ENCODE measurements around the gene SPACA9. TPM values are rescaled to one million over a fixed set of nuclear protein-coding genes. Genes with fewer than 3 reads are reported as not detected.

Gene SPACA9
- total and polyA plus RNA-seq, 10 donors, result 1.1 to 5.6 (median 2.5) TPM

DNA sequence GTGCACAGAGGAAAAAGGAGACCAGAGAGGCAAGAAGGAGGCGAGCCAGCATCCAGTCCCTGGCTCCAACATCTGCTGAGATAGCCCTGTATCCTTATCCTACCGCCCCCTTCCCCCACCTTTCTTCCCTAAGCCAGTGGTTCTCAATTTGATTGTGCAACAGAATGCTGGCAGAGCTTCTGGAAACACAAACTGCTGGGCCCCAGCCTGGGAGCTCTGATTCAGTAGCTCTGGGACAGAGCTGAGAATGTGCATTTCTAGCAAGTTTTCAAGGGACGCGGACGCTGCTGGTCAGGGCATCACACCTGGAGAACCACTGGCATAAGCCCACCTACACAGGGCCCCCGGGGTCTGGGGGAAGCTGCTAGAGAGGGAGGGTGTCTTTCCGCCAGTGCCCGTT is 21.7 kb upstream of the SPACA9 start:
- H3K36me3 ChIP-seq, result no peaks in the 10 kb centered on the region
- peaks cover 0 to 6% (median 0%) of the 10 kb centered on the region in 6 donors for H3K4me1 ChIP-seq
- WGBS, 5 donors, result 71 to 79% (median 72%) methylated on average over 7 to 8 of the region's 8 CpGs
- intact Hi-C loops (cut with DNase I; ENCODE audit: low total_unique reads), result no loop called here
- H3K4me3 ChIP-seq, result no peak overlapping the region
- H3K27ac ChIP-seq, result peak overlapping the region in 1 of 8 donors; percentile 11
- peaks cover 0 to 10% (median 0%) of the 10 kb centered on the region in 7 donors for H3K27me3 ChIP-seq (replicated peaks in 1 of 7)
- H3K9me3 ChIP-seq, result no peaks in the 10 kb centered on the region
- TF ChIP-seq, protein P1, sequence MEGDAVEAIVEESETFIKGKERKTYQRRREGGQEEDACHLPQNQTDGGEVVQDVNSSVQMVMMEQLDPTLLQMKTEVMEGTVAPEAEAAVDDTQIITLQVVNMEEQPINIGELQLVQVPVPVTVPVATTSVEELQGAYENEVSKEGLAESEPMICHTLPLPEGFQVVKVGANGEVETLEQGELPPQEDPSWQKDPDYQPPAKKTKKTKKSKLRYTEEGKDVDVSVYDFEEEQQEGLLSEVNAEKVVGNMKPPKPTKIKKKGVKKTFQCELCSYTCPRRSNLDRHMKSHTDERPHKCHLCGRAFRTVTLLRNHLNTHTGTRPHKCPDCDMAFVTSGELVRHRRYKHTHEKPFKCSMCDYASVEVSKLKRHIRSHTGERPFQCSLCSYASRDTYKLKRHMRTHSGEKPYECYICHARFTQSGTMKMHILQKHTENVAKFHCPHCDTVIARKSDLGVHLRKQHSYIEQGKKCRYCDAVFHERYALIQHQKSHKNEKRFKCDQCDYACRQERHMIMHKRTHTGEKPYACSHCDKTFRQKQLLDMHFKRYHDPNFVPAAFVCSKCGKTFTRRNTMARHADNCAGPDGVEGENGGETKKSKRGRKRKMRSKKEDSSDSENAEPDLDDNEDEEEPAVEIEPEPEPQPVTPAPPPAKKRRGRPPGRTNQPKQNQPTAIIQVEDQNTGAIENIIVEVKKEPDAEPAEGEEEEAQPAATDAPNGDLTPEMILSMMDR (IDR thresholded peaks at IDR 0.05 in 8 of 11, conservative IDR thresholded peaks at IDR 0.05 in 3 of 11), result no peak
- TF ChIP-seq POLR2A (IDR thresholded peaks at IDR 0.05), result no peak
- TF ChIP-seq POLR2AphosphoS5 (IDR thresholded peaks at IDR 0.05), result no peak
- DNase-seq, result no peak

DNA sequence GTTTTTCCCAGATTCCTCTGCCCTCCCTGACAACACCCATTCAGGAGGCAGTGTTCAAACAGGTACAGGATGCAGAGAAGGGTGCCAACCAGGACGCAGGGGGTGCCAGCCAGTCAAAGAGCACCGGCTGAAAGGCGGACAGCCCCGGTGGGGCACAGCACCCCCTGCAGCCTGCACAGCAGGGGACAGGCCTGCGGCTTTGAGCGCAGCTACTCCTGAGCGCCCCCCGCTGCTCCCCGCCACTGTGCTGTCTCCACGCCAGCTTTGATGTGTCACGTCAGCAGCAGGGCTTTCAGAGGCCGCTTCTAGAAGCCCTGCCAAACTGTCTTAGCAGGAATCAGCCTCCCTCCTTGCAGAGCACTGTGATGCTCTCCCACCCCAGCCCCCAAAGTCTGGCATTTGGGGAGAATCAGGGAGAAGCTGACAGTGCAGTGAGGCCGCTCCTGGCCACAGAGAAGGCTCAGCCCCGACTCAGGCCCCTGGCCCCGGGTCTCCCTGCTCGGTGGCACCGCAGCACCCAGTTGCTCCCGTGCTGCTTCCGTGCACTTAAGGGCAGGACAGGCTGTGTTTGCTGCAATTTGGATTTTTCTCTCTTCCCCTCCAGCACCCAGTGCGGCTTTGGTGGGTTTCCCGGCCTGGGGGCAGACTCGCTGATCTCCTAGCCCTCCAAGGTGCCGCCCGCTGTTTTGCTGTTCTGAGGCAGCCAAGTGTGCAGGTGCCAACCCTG is 20.9 kb upstream of the SPACA9 start:
- DNase-seq, result no peak
- Histone ChIP-seq H3K4me3 (no peak overlapping the region), H3K4me1 (peaks cover 0 to 6% (median 0%) of the 10 kb centered on the region in 6 donors), H3K27me3 (replicated peaks in 1 of 7) (peaks cover 0 to 10% (median 0%) of the 10 kb centered on the region in 7 donors), H3K9me3 (no peaks in the 10 kb centered on the region), H3K36me3 (no peaks in the 10 kb centered on the region), H3K27ac (peak overlapping the region in 1 of 8 donors; percentile 11)
- WGBS, 5 donors, result 69 to 72% (median 70%) methylated on average over 19 to 24 of the region's 24 CpGs
- TF ChIP-seq POLR2AphosphoS5 (IDR thresholded peaks at IDR 0.05) (no peak), POLR2A (IDR thresholded peaks at IDR 0.05) (no peak)
- TF ChIP-seq, protein P1 (IDR thresholded peaks at IDR 0.05 in 8 of 11, conservative IDR thresholded peaks at IDR 0.05 in 3 of 11), result no peak
- intact Hi-C loops (cut with DNase I; ENCODE audit: low total_unique reads), result no loop called here

DNA sequence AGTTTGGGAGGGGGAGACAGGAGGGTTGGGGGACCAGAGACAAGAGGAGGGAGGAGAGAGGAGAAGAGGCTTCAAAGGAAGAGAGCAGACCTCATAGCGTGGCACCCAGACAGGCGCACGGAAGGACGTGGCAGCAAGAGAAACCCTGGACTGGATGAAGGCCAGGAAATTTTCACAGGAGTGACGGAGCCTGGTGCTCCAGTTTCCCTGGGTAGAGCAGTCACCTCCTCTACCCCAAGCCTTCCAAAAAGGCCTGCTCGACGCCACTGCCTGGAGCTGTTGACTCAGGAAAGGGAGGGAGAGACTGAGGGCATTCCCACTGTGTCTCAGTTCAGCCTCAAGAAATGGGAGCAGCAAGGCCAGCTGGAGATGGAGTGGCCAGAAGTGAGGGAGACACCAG is 19.9 kb upstream of the SPACA9 start:
- H3K4me3 ChIP-seq, result no peak overlapping the region
- no peaks in the 10 kb centered on the region for H3K36me3 ChIP-seq
- no peak overlapping the region for H3K27ac ChIP-seq
- H3K9me3 ChIP-seq, result no peaks in the 10 kb centered on the region
- H3K4me1 ChIP-seq, result peaks cover 0 to 6% (median 0%) of the 10 kb centered on the region in 6 donors
- peaks cover 0 to 10% (median 0%) of the 10 kb centered on the region in 7 donors for H3K27me3 ChIP-seq (replicated peaks in 1 of 7)
- intact Hi-C loops (cut with DNase I; ENCODE audit: low total_unique reads), result no loop called here
- 66 to 86% (median 78%) methylated on average over 7 of the region's 7 CpGs for WGBS, 5 donors
- TF ChIP-seq, protein P1 (IDR thresholded peaks at IDR 0.05 in 8 of 11, conservative IDR thresholded peaks at IDR 0.05 in 3 of 11), result no peak
- no peak for TF ChIP-seq POLR2A (IDR thresholded peaks at IDR 0.05)
- no peak for TF ChIP-seq POLR2AphosphoS5 (IDR thresholded peaks at IDR 0.05)
- no peak for DNase-seq

DNA sequence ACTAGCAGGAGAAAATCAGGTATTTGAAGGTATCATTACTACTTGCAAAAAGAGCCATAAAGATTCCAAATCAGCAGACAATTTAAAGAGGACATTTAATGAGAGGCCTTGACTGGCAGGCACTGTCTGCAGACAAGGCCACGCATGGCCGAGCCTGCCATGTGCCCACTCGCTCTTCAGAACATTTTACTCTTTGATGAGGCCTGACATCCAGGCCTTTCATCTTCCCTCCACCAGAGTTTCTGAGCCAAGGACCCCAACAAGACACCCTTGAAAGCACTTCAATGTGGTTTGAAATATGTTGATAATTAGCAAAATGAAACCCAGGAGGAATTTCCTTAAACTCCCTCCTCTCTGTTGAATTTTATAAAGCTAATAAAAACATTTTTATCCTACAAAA is 17.0 kb upstream of the SPACA9 start:
- no peaks in the 10 kb centered on the region for H3K9me3 ChIP-seq
- H3K27ac ChIP-seq, result no peak overlapping the region
- TF ChIP-seq POLR2A (IDR thresholded peaks at IDR 0.05) (no peak), POLR2AphosphoS5 (IDR thresholded peaks at IDR 0.05) (no peak)
- TF ChIP-seq, protein P1 (IDR thresholded peaks at IDR 0.05 in 8 of 11, conservative IDR thresholded peaks at IDR 0.05 in 3 of 11), result no peak
- no peaks in the 10 kb centered on the region for H3K4me1 ChIP-seq
- H3K36me3 ChIP-seq, result no peaks in the 10 kb centered on the region
- DNase-seq, result no peak
- 69 to 85% (median 73%) methylated on average over 3 of the region's 3 CpGs for WGBS, 5 donors
- no peak overlapping the region for H3K4me3 ChIP-seq
- intact Hi-C loops (cut with DNase I; ENCODE audit: low total_unique reads), result no loop called here
- peaks cover 0 to 10% (median 0%) of the 10 kb centered on the region in 7 donors for H3K27me3 ChIP-seq (replicated peaks in 1 of 7)
